BJ (cell line): ENCODE results near the gene RAB3A. TPM values are rescaled to one million over a fixed set of nuclear protein-coding genes. Genes with fewer than 3 reads are reported as not detected.

Source experiments
- CTCF ChIA-PET: fragments of 350-600 bp; formaldehyde crosslinking; extraction: SDS; loops from one replicate; lab custom pipeline; 2021; ENCODE audit warnings: antibody characterized with exemption, inconsistent platforms; lab: Yijun Ruan, JAX
- POLR2A ChIA-PET: fragments of 300-600 bp; sonication (Branson Sonifier 250); formaldehyde crosslinking; extraction: SDS; loops from one replicate; lab custom pipeline; 2021; ENCODE audit warnings: antibody characterized with exemption; lab: Charles Lee
- DNase-seq: peaks from one replicate; pipeline ENCODE4 v3.0.0-alpha.2; 2011; ENCODE audit warnings: low read depth
- H3K27me3 ChIP-seq: 2 replicates; pipeline ENCODE4 v1.6.0; 2011; ENCODE audit warnings: low read length; ENCODE audit not compliant: control insufficient read depth, insufficient read depth
- H3K36me3 ChIP-seq: 2 replicates; pipeline ENCODE4 v1.5.1; 2011; ENCODE audit warnings: low read length; ENCODE audit not compliant: control insufficient read depth, insufficient read depth
- H3K4me3 ChIP-seq: 2 replicates; pipeline ENCODE4 v1.5.1; 2011; ENCODE audit warnings: low read depth, mild to moderate bottlenecking, control low read depth, low read length
- CTCF ChIP-seq: IDR thresholded peaks from 2 replicates; pipeline ENCODE4 v1.5.1; 2011; ENCODE audit warnings: low read depth, mild to moderate bottlenecking, control low read depth, inconsistent platforms, low read length, moderate library complexity; ENCODE audit not compliant: insufficient read depth
- polyA minus RNA-seq: library from RNA; depleted of rRNA, polyadenylated mRNA; stranded (reverse); fragments of >200 nt; gene quantifications from 2 replicates; pipeline ENCODE4 v1.2.3, GENCODE V29; 2011; rRNA and poly(A)+ RNA removed
- polyA plus RNA-seq: library from polyadenylated mRNA; depleted of rRNA; stranded (reverse); fragments of >200 nt; gene quantifications from 2 replicates; pipeline ENCODE4 v1.2.3, GENCODE V29; 2011; rRNA removed

Gene RAB3A
- 1.4 and 2.0 TPM in 2 replicates for polyA plus RNA-seq
- polyA minus RNA-seq = 4.4 and 7.0 TPM in 2 replicates

GRCh38 chr19:18203863-18204393 is at the start of gene RAB3A:
RAB3A (minus strand) TSS chr19:18204042; CDS start chr19:18202740, 1,302 bp downstream.
- CTCF ChIA-PET = interaction anchor here (1.0 to 12.0 kb wide), 6 partner anchors 41 to 223 kb away, joined by 3 to 109 read pairs (median 4); partner anchors contain the start of gene LSM4
- no peaks in the 10 kb centered on the region for H3K27me3 ChIP-seq
- H3K4me3 ChIP-seq = peak within 1 kb of the TSS; percentile 64
- no peak for TF ChIP-seq CTCF
- peaks cover 5% of the 10 kb centered on the region for H3K36me3 ChIP-seq
- peak; percentile 100 for DNase-seq
- POLR2A ChIA-PET = interaction anchor here (1.0 kb wide), 1 partner anchor 78 kb away, joined by 4 read pairs; the partner anchor contains the start of gene JUND

GRCh38 chr19:18253130-18253529 is 49.3 kb upstream of the RAB3A start:
- Histone ChIP-seq H3K27me3 (peaks cover 5% of the 10 kb centered on the region), H3K36me3 (no peaks in the 10 kb centered on the region), H3K4me3 (no peak overlapping the region)
- no peak for DNase-seq
- TF ChIP-seq CTCF = no peak
- ChIA-PET POLR2A (no interaction called here), CTCF (interaction anchor here (1.5 to 6.6 kb wide), 12 partner anchors 9 to 95 kb away, joined by 3 to 109 read pairs (median 13); partner anchors contain the start of genes MPV17L2 and RAB3A)

- no peak overlapping the region for H3K4me3 ChIP-seq
- no peaks in the 10 kb centered on the region for H3K36me3 ChIP-seq
- ChIA-PET CTCF (interaction anchor here (0.7 to 6.6 kb wide), 35 partner anchors 9 to 1075 kb away, joined by 3 to 109 read pairs (median 5); partner anchors contain the start of genes IQCN, MPV17L2, PDE4C and RAB3A), POLR2A (no interaction called here)
- peaks cover 5% of the 10 kb centered on the region for H3K27me3 ChIP-seq
- DNase-seq = no peak
- TF ChIP-seq CTCF = no peak
Observed at GRCh38 chr19:18252370-18252717, 48.5 kb upstream of the RAB3A start.

- TF ChIP-seq CTCF = peak; percentile 90
- Histone ChIP-seq H3K4me3 (no peak overlapping the region), H3K36me3 (no peaks in the 10 kb centered on the region), H3K27me3 (peaks cover 5% of the 10 kb centered on the region)
- no peak for DNase-seq
- CTCF ChIA-PET = interaction anchor here (0.6 to 6.6 kb wide), 37 partner anchors 8 to 1075 kb away, joined by 3 to 109 read pairs (median 5); partner anchors contain the start of genes IQCN, JUND, MPV17L2 and PDE4C
- POLR2A ChIA-PET = no interaction called here
Observed at GRCh38 chr19:18251587-18252369, 47.9 kb upstream of the RAB3A start.

GRCh38 chr19:18249834-18250233 is 46.0 kb upstream of the RAB3A start:
- no peak overlapping the region for H3K4me3 ChIP-seq
- H3K36me3 ChIP-seq = no peaks in the 10 kb centered on the region
- no peak for TF ChIP-seq CTCF
- ChIA-PET POLR2A (no interaction called here), CTCF (interaction anchor here (0.6 to 6.6 kb wide), 9 partner anchors 9 to 197 kb away, joined by 3 to 109 read pairs (median 6); partner anchors contain the start of genes MPV17L2 and RAB3A)
- DNase-seq = no peak
- H3K27me3 ChIP-seq = peaks cover 5% of the 10 kb centered on the region
